Epithelial cell of proximal tubule (primary cell): Measurements from ENCODE around the gene DOCK2. TPM values are rescaled to one million over a fixed set of nuclear protein-coding genes. Genes with fewer than 3 reads are reported as not detected.

Experiments used
- DNase-seq: peaks from one replicate; pipeline ENCODE4 v3.0.0-alpha.2; 2011; ENCODE audit warnings: low read depth
- H3K4me3 ChIP-seq: 2 replicates; pipeline ENCODE4 v1.5.1; 2011; ENCODE audit warnings: low read depth, mild to moderate bottlenecking, low read length
- CTCF ChIP-seq: conservative IDR thresholded peaks from 2 replicates; pipeline ENCODE4 v1.5.1; 2012; ENCODE audit warnings: low read depth, mild to moderate bottlenecking, low read length
- total RNA-seq: library from RNA; depleted of rRNA; stranded (reverse); fragments of >200 nt; gene quantifications from 2 replicates; pipeline ENCODE4 v1.2.3, GENCODE V29; 2015

DOCK2 gene
- total RNA-seq, 1 donor from 2014 or later: 30.4 TPM

GRCh38 chr5:169991115-169991869 is 354.2 kb downstream of the DOCK2 start:
- no peak overlapping the region for H3K4me3 ChIP-seq
- DNase-seq: no peak
- TF ChIP-seq CTCF: no peak

- no peak overlapping the region for H3K4me3 ChIP-seq
- no peak for TF ChIP-seq CTCF
- no peak for DNase-seq
These were observed 355.9 kb downstream of the DOCK2 start for GRCh38 chr5:169992789-169993484.

GRCh38 chr5:169993485-169993790 is 356.4 kb downstream of the DOCK2 start:
- TF ChIP-seq CTCF: no peak
- H3K4me3 ChIP-seq: no peak overlapping the region
- DNase-seq: no peak

- DNase-seq: no peak
- H3K4me3 ChIP-seq: no peak overlapping the region
- no peak for TF ChIP-seq CTCF
These were observed 360.7 kb downstream of the DOCK2 start for GRCh38 chr5:169997798-169998197.

- H3K4me3 ChIP-seq: no peak overlapping the region
- no peak for TF ChIP-seq CTCF
- no peak for DNase-seq
These were observed 362.5 kb downstream of the DOCK2 start for GRCh38 chr5:169999621-170000020.

GRCh38 chr5:170000155-170000554 is 363.1 kb downstream of the DOCK2 start:
- no peak for DNase-seq
- TF ChIP-seq CTCF: no peak
- no peak overlapping the region for H3K4me3 ChIP-seq

GRCh38 chr5:170006021-170006420 is 368.9 kb downstream of the DOCK2 start:
- TF ChIP-seq CTCF: no peak
- no peak overlapping the region for H3K4me3 ChIP-seq
- DNase-seq: no peak
